A172 (cell line): ENCODE results near the gene PREX1. TPM values are rescaled to one million over a fixed set of nuclear protein-coding genes. Genes with fewer than 3 reads are reported as not detected.
A peak's percentile ranks its signal among the peaks of the same experiment; 100 is the strongest.

Experiments used
- DNase-seq: peaks from one replicate; pipeline ENCODE4 v3.0.0-alpha.2; 2015; ENCODE audit warnings: low spot score
- total RNA-seq: library from RNA; depleted of rRNA; stranded (reverse); fragments of >200 nt; shearing (Covaris generic); gene quantifications from 2 replicates; pipeline ENCODE4 v1.2.3, GENCODE V29; 2014

The PREX1 gene
- total RNA-seq, 1 experiment from 2014 or later = 12.2 TPM

DNA sequence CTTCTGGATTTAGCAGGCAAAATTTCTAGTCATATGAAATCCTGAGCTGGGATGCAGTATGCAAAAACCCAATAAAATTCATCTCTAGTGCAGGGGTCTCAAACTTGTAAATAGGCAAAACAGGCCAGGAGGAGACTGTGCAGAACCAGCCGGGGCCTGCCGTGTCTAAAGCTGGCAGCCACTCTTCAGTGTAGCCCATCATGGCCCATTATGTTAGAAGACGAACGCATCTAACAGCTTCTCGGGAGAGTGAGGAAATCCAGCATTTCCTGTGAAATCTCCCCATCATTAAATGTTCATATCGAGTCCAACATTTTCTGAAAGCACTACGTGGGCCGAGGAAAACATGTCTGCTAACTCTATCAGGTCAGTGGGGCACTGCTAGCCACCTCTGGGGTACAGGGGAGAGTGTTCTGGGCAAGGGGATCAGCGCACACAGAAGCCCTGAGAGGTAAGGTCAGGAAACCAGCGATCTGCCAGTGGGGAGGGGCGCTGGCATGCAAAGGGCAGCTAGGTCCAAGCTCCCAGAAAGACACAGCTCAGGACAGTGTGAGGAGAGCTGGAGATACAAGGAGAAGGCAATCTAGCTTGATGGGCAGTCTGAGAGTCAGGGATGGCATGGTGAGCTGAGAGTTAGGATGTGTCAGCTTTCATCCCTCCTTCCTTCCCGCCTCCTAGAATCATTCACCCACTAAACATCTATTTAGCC lies 144.2 kb downstream of the PREX1 start:
- no peak for DNase-seq

DNA sequence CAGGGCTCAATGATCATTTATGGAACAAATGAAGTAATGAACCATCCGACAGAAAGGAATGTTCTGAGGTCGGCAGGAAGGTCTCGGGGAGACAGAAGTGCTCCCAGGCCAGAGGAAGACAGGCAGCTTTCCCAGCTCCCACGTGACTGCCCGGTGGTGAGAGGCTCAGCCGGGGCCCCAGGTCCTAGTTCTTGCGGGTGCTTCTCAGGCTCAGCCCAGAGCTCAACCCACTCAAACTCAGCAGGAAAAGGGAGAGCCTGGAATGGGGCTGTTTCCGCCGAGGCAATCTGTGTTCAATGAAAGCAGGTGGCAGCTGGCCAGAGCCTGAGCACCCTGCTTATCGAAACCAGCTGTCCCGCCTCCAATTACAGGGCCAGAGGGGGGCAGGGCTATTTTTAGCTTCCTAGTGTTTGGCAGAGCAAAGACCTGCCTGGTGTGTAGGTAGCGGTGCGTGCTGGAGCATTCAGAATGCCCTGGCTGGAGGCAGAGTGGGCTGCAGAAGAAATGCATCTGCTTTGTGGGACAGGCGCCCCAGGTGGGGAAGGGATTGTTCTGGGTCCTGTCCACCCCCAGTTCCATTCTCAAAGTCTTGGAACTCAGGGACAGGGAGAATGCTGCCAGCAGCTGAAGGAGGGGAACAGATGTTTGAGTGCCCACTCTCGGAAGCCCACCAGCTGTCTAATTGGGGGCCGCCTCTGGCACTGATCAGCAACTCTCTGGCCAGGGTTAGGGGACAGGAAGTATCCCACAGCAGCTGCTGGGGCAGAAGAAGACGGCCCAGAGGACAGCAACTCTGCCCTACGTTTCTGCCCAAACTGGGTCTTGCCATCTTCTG lies 145.1 kb downstream of the PREX1 start:
- DNase-seq = peak; percentile 61

- DNase-seq = no peak
These were observed 145.8 kb downstream of the PREX1 start for GRCh38 chr20:48681873-48682426.

DNA sequence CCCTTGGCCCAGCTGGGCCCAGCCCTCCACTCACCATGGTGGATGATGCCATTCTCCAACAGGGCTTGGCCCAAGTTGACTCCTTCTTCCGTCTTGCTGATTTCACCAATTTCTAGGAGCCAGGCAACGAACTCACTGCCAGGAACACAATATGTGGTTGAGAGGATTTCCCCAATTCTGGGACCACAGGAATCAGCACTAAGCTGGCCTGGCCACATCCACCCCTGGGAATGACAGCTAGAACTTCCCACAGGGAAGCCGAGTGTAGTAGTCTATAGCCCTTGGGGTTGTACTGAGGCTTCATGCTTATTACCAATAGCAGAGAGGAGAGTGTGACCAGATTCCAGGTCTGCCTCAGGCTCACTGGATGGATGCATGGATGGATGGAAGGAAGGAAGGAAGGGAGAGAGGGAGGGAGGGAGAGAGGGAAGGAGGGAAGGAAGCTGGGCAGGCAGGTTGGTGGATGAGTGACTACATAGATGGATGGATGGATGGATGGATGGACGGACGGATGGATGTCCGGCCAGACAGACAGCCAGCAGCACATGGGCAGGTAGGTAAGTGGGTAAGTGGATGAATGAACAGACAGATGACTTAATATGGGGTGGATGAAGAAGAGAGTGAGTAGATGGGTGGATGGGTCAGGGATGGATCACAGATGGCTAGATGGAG lies 146.5 kb downstream of the PREX1 start:
- DNase-seq = no peak

DNA sequence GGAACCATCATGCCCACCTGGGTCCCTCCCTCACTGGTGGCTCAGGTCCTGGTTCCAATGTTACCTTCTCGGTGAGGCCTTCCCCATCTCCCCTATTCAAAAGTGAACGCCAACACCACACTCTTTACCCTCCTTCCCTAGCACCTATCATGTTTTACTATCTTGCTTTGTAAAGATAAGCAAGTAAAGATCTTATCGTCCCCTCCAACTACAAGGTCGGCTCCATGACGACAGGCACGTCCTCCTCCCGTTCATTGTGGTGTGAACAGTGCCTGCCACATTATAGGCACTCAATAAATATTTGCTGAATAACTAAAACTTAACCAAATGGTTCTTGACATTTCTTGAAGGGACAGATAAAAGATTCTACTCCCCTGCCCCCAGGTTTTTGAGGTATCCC lies 147.1 kb downstream of the PREX1 start:
- DNase-seq = no peak

- DNase-seq = peak; percentile 40
These were observed 148.2 kb downstream of the PREX1 start for GRCh38 chr20:48679599-48679998.

DNA sequence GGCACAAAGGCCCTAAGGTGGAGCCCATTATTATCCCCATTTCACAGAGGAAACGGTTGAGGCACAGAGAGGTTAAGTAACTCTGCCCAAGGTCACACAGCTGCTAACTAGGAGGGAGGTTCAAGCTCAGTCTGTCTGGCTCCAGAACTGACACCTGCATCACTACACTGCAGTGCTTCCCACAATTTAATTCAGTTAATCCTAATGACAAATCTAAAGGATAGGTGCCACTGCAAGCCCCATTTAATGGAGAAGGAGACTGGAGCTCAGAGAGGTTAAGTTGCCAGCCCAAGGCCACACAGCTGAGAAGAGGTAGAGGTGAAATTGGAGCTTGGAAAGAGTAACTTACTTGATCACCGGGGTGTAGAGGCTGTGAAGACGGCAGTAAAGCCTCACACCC lies 148.8 kb downstream of the PREX1 start:
- no peak for DNase-seq

GRCh38 chr20:48678421-48678820 lies 149.4 kb downstream of the PREX1 start:
- no peak for DNase-seq

DNA sequence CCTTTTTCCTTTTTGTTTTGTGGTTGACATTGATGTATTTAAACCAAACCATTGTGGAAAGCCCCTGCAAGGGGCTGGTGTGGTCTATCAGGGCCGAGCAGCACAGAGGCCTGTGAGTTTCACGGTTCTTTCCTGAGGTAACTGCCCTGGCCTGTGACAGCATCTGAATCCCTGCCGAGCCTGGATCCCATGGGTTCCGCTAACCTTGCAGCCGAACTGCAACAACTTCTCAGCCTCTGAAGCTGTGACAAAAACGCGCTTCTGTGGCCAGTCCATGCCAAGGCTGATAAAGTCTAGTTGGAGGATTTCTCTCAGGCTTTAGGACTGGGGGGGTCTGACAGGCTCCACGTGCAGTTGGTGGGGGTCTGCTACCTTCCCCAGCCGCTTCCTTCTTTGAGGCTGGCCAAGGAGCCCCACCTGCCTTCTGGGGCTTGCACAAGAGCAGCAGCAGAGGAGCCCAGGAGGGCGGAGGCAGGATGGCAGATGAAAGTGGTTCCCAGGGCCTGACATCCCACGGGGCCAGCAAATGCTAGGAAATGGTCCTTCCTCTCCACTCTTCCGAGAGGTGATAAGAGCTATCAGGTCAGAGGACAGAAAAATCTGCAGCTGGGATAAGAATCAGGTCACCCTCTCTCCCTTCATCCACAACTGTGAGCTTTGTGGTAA lies 150.9 kb downstream of the PREX1 start:
- DNase-seq = no peak

DNA sequence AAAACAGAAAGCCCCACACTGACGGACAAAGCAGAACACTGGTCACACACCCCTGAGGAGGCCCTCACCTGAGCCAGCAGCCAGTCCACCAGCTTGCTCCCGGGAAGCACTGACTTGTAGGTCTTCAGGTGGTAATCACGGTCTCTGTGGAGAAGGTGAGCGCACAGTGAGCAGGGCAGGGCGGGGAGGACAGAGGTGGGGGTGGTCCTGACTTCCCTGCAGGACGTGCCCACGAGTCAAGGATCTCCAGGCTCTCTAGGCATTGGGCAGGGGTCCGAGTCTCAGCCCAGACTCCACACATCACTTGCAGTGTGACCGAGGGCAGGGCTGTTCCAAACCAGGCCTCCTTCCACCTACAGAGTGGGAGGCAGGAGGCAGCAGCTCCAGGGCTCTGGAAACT lies 151.7 kb downstream of the PREX1 start:
- no peak for DNase-seq

- no peak for DNase-seq
These were observed 153.3 kb downstream of the PREX1 start for GRCh38 chr20:48674461-48674860.

GRCh38 chr20:48673507-48673906 lies 154.3 kb downstream of the PREX1 start:
- DNase-seq = no peak

DNA sequence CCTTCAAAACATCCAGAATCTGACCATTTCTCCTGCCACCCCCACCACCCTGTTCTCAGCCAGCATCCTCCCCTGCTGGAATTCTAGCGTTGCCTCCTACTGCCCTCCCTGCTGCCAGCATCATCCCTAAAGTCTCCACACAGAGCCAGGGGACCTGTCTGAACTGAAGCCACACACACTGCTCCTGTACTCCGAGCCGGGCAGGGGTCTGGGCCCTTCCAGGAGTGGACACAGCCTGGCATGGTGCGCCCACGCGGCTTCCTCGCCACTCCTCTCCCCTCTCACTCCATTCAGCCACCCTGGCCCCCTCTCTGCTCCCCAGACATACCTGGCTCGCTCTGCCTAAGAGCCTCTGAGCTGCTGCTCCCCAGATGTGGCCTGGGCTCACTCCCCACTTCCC lies 155.5 kb downstream of the PREX1 start:
- no peak for DNase-seq

DNA sequence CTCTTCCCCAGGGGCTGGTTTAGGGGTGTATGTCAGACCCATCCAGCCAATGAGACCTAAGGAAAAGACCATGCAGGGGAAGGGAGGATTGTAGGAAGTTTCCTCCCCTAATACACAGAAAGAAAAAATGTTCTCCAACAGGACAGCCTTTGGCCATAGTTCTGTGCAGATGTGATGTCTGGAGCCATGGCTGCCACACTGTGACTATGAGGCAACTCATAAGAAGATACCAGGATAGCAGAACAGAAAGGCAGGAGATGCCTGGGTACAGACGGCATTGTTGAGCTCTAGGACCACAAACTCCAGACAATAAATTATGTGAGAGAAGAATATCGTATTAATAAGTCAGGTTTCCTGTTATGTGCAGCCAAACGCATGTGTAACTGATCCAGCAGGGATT lies 156.7 kb downstream of the PREX1 start:
- no peak for DNase-seq

- DNase-seq = no peak
These were observed 157.7 kb downstream of the PREX1 start for GRCh38 chr20:48669946-48670605.

GRCh38 chr20:48668451-48668946 lies 159.3 kb downstream of the PREX1 start:
- DNase-seq = peak; percentile 65

DNA sequence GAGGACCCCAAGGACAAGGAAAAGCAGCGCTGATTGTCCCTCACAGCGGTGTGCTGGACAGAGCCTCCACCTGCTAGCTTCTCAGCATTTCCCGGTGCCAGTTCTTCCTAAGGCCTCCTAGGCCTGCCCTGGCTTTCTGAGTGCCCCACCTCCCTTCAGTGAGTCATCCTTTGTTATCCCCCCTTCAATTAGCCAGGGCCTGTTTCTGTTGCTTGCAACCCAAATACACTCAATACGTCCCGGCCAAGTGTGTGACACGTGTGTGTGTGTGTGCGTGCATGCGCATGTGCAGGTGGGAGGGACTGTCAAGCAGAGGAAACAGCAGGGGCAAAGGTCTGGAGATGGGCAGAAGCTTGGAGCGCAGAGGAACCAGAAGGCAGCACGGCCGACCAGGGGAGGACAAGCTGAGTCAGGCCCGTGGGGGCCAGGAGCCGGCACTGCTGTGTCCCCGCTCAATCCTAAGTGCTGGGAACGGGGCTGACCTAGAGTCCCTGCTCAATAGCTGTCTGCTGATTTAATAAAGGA lies 159.8 kb downstream of the PREX1 start:
- DNase-seq = peak; percentile 37

DNA sequence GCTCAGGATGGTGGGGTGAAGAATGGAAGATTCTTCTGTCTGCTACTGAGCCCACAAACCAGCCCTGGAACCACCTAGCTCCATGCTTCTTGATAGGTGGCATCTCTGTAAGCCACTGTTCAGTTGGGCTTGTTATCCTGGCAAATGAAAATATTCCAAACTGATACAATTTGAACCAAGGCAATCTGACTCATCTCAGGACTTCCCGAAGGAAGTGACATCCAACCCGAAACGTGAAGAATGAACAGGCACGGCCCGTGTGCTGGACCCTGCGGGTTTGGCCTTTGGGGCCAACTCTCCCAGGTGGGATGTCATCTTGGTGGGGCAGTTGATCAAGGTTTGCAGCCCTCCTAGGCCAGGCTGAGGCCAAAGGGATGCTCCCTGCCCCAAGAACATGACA lies 160.3 kb downstream of the PREX1 start:
- no peak for DNase-seq

GRCh38 chr20:48665785-48666184 lies 162.0 kb downstream of the PREX1 start:
- no peak for DNase-seq

DNA sequence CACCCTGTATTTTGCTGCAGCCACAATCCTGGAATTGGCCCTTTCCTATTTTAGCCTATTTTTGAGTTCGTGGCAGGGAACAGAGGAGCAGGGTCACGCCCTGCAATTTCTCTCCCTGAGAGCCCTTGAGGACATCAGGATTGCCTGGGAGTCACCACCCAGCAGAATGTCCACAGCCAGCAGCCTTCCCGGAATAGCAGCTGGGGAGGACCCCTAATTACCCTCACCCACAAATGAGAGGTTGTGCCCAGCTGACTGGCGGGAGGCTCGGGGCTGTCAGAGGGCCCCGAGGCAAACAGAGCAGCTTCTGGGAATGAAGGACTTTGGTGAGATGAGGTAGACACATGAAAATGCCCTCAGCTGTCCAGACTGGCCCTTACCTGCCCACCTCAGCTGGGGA lies 165.1 kb downstream of the PREX1 start:
- DNase-seq = no peak
